GM12891 (cell line): ENCODE measurements around the gene GAS2L3.

Experiments used
- PAX5 ChIP-seq: IDR thresholded peaks from 2 replicates; pipeline ENCODE4 v1.6.1; 2011; ENCODE audit warnings: low read length, moderate library complexity, mild to moderate bottlenecking; ENCODE audit not compliant: insufficient read depth, severe bottlenecking
- POLR2A ChIP-seq: IDR thresholded peaks from 2 replicates; pipeline ENCODE4 v1.6.1; 2011; ENCODE audit warnings: low read depth, low read length, control low read depth
- POLR2AphosphoS5 ChIP-seq: IDR thresholded peaks from 2 replicates; pipeline ENCODE4 v1.6.1; 2011; ENCODE audit warnings: low read depth, low read length, control low read depth
- TAF1 ChIP-seq: IDR thresholded peaks from 2 replicates; pipeline ENCODE4 v1.6.1; 2011; ENCODE audit warnings: low read depth, low read length, control low read depth

GRCh38 chr12:100669922-100670321, 96.4 kb downstream of the GAS2L3 start:
- TF ChIP-seq POLR2A (no peak), POLR2AphosphoS5 (no peak), TAF1 (no peak), PAX5 (no peak)
